NT2/D1 (cell line): Measurements from ENCODE around the gene ACOXL.

Experiments
- SUZ12 ChIP-seq: IDR thresholded peaks from 2 replicates; pipeline ENCODE4 v1.6.1; 2011; ENCODE audit not compliant: insufficient read length, insufficient read depth; ENCODE audit errors: extremely low read depth
- YY1 ChIP-seq: IDR thresholded peaks from 2 replicates; pipeline ENCODE4 v1.6.1; 2011; ENCODE audit not compliant: insufficient read length, insufficient read depth
- ZNF274 ChIP-seq: IDR thresholded peaks from 2 replicates; pipeline ENCODE4 v1.6.1; 2011; ENCODE audit warnings: mild to moderate bottlenecking, low read depth, low read length

DNA sequence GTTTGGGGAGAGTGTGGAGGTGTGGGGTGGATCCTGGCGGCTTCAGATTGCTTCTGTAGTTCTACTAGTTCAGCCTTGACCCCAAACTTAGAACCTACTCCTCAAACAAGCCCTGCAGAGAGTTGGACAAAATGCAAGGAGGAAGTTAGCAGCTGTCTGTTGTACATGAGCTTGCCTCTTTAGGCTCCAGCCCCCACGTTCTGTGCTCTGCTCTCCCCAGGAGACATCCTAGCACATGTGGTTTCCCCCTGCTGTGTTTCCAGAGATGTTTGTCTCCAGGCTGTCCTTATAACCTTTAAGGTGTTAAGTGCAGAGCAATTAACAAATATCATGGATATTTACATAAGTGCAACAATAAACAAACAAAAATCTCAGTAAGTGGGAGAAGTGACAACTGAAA is 111.1 kb downstream of the ACOXL start:
- TF ChIP-seq YY1 (no peak), ZNF274 (no peak), SUZ12 (no peak)
